GM19240 (cell line): ENCODE measurements around the gene HBQ1.
"Not testable (repeated sequence)": the region's sequence is repeated elsewhere in the genome, so short reads cannot be mapped to it uniquely, and the experiment has no call there.

Source experiments
- DNase-seq: peaks from one replicate; pipeline ENCODE4 v3.0.0; 2011; ENCODE audit warnings: low spot score; ENCODE audit not compliant: insufficient read length

HBQ1 gene

GRCh38 chr16:204046-204445 lies 23.8 kb downstream of the HBQ1 start:
- not testable (repeated sequence) for DNase-seq

GRCh38 chr16:209359-209758 lies 29.1 kb downstream of the HBQ1 start:
- DNase-seq, result not testable (repeated sequence)

DNA sequence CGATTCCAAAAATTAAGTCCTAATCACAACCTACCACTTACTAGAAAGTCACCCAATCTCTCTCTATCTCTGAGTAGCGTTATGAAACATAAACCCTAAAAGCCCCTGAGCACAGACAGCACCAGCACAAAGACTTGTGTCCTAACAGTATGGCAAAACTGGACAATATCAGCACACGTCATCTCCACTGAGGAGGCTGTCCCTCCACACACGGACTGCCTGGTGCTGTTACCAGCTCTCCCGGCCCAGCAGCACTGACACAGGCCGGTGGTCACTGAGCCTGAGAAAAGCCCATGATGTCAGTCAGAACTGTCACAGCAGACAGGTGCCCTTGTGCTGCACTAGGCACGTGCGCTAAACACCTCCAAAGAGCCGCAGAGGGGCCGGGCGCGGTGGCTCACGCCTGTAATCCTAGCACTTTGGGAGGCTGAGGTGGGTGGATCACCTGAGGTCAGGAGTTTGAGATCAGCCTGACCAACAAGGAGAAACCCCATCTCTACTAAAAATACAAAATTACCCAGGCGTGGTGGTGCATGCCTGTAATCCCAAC lies 31.4 kb downstream of the HBQ1 start:
- not testable (repeated sequence) for DNase-seq

GRCh38 chr16:212999-213398 lies 32.7 kb downstream of the HBQ1 start:
- no peak for DNase-seq

DNA sequence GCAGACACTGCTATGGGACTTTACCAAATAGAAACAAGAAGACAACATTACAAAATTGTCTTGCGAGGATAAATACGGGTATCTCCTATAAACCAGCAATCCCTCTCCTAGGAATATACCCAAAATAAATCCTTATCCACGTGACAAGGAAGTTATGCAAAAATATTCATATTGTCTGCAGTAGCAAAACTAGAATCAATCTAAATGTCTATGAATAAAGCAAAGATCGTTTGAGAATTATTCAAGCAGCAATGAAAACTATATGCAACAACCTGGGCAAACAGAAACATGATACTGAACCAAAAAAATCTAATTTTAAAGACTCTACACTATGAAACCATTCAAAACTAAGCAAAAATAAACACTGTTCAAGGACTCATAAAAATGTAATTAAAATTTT lies 39.8 kb downstream of the HBQ1 start:
- DNase-seq, result no peak

GRCh38 chr16:228151-228851 lies 48.0 kb downstream of the HBQ1 start:
- no peak for DNase-seq

GRCh38 chr16:228852-229730 lies 48.8 kb downstream of the HBQ1 start, which contains the start of gene LUC7L:
Gene LUC7L (minus strand): TSS chr16:229449. CDS start chr16:229339, 110 bp downstream.
- DNase-seq, result peak; percentile 76

DNA sequence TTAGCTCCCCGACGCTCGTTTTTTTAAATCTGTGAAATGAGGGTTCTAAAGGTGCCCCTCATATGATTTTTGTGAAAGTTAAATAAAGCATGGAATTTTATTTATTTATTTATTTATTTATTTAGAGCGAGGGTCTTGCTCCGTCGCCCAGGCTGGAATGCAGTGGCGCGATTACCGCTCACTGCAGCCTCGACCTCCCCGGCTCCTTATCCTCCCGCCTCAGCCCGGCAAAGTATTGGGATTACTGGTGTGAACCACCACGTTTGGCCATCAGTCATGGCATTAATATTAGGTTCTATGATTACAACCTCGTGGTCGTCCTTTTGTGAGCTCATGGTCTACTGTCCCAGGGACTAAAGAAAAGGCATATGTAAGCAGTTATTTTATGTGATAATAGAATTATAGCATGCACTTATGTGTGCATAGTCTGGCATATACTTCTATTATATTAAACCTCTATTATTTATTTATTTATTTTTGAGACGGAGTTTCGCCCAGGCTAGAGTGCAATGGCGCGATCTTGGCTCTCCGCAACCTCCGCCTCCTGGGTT lies 49.5 kb downstream of the HBQ1 start:
- no peak for DNase-seq

DNA sequence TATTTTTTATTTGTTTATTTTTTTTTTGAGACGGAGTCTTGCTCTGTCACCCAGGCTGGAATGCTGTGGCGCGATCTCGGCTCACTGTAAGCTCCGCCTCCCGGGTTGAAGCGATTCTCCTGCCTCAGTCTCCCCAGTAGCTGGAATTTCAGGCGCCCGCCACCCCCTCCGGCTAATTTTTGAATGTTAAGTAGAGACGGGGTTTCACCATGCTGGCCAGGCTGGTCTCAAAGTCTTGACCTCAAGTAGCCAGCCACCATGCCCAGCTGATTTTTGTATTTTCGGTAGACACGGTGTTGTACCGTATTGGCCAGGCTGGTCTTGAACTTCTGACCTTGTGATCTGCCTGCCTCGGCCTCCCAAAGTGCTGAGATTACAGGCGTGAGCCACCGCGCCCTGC lies 50.1 kb downstream of the HBQ1 start:
- DNase-seq, result not testable (repeated sequence)
